ENCODE measurements around the gene ZSCAN26.

GRCh38 chr6:28296520-28297060 lies 29.6 kb downstream of the ZSCAN26 start:
- TF ChIP-seq CTCF (IDR thresholded peaks at IDR 0.05) (no peak), POLR2A (IDR thresholded peaks at IDR 0.05) (no peak)
